ENCODE results near the gene GPER1. TPM values are rescaled to one million over a fixed set of nuclear protein-coding genes. Genes with fewer than 3 reads are reported as not detected.

GPER1 gene
- polyA plus RNA-seq (2012; ENCODE audit: insufficient read length, low read depth): 0.72 TPM

DNA sequence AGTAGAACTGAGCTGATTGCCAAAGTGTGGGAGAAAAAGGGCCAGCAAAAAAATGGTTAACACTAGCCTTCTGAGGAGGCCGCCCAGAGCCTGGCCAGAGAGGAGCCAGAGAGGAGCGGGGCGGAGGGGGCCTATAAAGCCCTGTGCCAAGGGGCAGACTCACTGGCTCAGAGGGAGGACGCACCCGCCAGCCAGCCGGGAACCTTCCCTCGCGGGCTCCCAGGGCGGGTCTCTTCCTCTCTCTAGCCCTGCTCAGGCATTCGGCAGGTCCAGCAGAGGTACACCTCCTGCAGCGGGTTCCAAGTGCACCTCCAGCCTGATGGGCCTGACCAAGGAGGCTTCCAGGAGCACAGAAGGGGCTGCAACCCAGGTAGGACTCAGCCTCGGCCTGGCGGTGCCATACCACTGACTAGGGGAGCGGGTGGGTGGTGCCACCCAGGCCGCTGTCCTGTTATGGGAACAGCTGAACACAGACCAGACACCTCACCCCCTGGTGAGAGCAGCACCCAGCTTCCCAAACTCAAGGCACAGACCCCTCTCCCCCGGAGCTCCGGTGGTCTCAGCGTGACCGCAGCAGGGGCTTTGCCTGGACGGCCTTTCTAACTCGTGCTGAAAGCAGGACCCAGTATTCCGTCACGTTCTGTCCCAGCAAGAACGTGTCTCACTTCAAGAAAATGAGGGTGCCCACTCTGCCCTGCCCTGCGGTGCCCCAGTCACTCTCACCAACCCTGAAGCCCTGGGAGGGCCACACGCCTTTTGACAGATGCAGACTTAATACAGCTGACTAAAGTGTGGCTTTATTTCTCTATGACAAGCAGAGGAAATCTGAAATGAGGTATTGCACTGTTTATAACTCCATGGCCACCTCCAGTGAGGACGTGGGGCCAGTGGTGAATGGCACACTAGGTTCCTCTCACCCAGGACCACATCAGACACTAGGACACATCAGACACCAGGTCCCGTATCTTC is at the start of gene GPER1:
Gene GPER1 (plus strand): TSS at position 162 of the 969 bp plus-strand sequence. CDS start 3,616 bp downstream, outside the sequence.
- no peak for TF ChIP-seq FOXP2 (optimal IDR thresholded peaks at IDR 0.05; ENCODE audit: borderline replicate concordance, extremely low read depth, extremely low read length, insufficient read depth)
- TF ChIP-seq, protein P1, sequence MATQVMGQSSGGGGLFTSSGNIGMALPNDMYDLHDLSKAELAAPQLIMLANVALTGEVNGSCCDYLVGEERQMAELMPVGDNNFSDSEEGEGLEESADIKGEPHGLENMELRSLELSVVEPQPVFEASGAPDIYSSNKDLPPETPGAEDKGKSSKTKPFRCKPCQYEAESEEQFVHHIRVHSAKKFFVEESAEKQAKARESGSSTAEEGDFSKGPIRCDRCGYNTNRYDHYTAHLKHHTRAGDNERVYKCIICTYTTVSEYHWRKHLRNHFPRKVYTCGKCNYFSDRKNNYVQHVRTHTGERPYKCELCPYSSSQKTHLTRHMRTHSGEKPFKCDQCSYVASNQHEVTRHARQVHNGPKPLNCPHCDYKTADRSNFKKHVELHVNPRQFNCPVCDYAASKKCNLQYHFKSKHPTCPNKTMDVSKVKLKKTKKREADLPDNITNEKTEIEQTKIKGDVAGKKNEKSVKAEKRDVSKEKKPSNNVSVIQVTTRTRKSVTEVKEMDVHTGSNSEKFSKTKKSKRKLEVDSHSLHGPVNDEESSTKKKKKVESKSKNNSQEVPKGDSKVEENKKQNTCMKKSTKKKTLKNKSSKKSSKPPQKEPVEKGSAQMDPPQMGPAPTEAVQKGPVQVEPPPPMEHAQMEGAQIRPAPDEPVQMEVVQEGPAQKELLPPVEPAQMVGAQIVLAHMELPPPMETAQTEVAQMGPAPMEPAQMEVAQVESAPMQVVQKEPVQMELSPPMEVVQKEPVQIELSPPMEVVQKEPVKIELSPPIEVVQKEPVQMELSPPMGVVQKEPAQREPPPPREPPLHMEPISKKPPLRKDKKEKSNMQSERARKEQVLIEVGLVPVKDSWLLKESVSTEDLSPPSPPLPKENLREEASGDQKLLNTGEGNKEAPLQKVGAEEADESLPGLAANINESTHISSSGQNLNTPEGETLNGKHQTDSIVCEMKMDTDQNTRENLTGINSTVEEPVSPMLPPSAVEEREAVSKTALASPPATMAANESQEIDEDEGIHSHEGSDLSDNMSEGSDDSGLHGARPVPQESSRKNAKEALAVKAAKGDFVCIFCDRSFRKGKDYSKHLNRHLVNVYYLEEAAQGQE (IDR thresholded peaks at IDR 0.05; ENCODE audit: insufficient read depth in 1 of 2, low read depth in 2 of 2, low read length in 2 of 2): no peak
- no peak for TF ChIP-seq TAF1 (IDR thresholded peaks at IDR 0.05; ENCODE audit: borderline replicate concordance, insufficient read depth, low read length)
- TF ChIP-seq POLR2AphosphoS5 (IDR thresholded peaks at IDR 0.05; ENCODE audit: low read depth, low read length): no peak
- no peak for TF ChIP-seq SIN3A (IDR thresholded peaks at IDR 0.05; ENCODE audit: borderline replicate concordance, insufficient read depth, low read length)

DNA sequence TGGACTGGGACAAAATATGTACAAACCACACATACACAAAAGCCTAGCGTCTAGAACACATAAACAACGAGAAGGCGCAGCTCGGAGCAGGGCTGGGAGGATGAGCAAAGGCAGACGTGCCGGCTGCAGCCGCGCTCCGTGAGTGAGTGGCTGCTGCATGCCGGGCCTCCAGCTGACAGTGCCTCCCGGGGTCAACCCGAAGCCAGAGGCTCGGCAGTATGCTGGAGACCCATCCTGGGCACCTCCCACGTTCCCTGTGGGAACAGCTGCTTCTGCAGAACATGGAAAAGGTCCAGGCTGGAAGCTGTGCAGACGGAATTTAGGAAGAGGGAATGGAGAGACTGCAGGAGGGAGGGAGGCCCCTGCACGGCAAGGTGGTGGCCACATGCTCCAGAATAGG is 47.1 kb upstream of the GPER1 start:
- TF ChIP-seq TAF1 (IDR thresholded peaks at IDR 0.05; ENCODE audit: borderline replicate concordance, insufficient read depth, low read length): no peak
- no peak for TF ChIP-seq FOXP2 (optimal IDR thresholded peaks at IDR 0.05; ENCODE audit: borderline replicate concordance, extremely low read depth, extremely low read length, insufficient read depth)
- TF ChIP-seq, protein P1 (IDR thresholded peaks at IDR 0.05; ENCODE audit: insufficient read depth in 1 of 2, low read depth in 2 of 2, low read length in 2 of 2): no peak
- TF ChIP-seq POLR2AphosphoS5 (IDR thresholded peaks at IDR 0.05; ENCODE audit: low read depth, low read length): no peak
- TF ChIP-seq SIN3A (IDR thresholded peaks at IDR 0.05; ENCODE audit: borderline replicate concordance, insufficient read depth, low read length): 0 out of 2 replicates have a peak, but pooled peaks have one; percentile 28

DNA sequence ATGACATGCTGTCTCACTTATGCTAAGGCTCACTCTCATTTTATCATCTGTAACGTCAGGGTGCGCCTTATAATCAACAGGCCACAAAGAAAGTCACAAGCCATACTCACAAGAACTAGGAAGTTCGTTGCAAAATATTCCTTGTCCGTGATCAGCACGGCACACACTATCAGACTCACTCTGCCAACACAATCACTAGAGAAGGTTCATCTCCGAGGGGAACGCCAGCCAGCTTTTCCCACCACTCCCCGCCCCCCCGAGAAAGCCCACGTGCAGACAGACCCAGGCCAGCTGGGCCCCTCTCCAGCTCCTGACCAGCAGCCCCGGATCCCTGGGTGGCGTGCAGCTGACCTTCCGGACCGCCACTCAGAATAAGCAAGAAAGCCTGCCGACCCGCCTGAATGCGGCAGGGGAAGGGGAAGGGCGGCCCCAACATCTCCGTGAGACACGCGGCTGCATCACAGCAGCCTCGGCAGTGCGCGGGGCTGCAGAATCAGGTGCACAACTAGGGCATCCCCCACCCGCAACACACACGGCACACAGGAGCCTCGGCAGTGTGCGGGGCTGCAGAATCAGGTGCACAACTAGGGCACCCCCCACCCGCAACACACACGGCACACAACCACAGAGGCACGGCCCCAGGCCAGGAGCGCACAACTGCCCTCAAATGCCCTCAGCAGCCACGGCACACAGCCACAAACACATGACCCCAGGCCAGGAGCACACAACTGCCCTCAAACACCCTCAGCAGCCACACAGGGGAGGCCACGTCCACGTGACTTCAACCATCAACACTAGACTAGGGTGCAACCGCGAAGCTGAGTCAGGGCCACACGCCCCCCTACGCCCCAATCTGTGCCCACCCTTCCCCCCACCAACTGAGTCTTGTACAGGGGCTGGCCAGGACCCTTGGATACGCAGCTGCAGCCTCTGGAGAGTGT is 46.1 kb upstream of the GPER1 start:
- TF ChIP-seq TAF1 (IDR thresholded peaks at IDR 0.05; ENCODE audit: borderline replicate concordance, insufficient read depth, low read length) (no peak), SIN3A (IDR thresholded peaks at IDR 0.05; ENCODE audit: borderline replicate concordance, insufficient read depth, low read length) (no peak), FOXP2 (optimal IDR thresholded peaks at IDR 0.05; ENCODE audit: borderline replicate concordance, extremely low read depth, extremely low read length, insufficient read depth) (no peak), POLR2AphosphoS5 (IDR thresholded peaks at IDR 0.05; ENCODE audit: low read depth, low read length) (no peak)
- TF ChIP-seq, protein P1 (IDR thresholded peaks at IDR 0.05; ENCODE audit: insufficient read depth in 1 of 2, low read depth in 2 of 2, low read length in 2 of 2): no peak

DNA sequence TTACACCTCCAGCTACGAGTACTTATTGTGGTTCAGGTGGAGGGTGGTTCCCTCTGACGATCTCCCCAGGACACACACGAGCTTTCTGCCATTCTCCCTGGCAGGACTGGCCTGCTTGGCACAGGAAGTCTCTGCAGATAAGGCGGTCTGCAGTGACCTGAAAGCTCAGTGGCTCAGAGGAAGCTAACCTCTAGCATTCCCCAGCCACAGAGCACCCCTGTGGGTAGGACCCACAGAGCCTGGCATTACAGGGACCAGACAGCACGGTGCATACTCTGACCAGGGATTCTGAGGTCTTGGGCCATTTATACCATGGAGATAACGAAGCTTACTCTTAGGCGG is 45.5 kb upstream of the GPER1 start:
- TF ChIP-seq POLR2AphosphoS5 (IDR thresholded peaks at IDR 0.05; ENCODE audit: low read depth, low read length) (no peak), FOXP2 (optimal IDR thresholded peaks at IDR 0.05; ENCODE audit: borderline replicate concordance, extremely low read depth, extremely low read length, insufficient read depth) (no peak), SIN3A (IDR thresholded peaks at IDR 0.05; ENCODE audit: borderline replicate concordance, insufficient read depth, low read length) (no peak), TAF1 (IDR thresholded peaks at IDR 0.05; ENCODE audit: borderline replicate concordance, insufficient read depth, low read length) (no peak)
- TF ChIP-seq, protein P1 (IDR thresholded peaks at IDR 0.05; ENCODE audit: insufficient read depth in 1 of 2, low read depth in 2 of 2, low read length in 2 of 2): no peak

Measured in PFSK-1 (cell line).